CD4-positive, alpha-beta memory T cell (primary cell): Measurements from ENCODE around the gene CRY2. TPM values are rescaled to one million over a fixed set of nuclear protein-coding genes. Genes with fewer than 3 reads are reported as not detected.

Experiments used
- CTCF ChIA-PET: fragments of 350-600 bp; sonication (Branson Sonifier 250); formaldehyde crosslinking; loops from one replicate; lab custom pipeline; 2021; ENCODE audit warnings: inconsistent platforms; ENCODE audit not compliant: partially characterized antibody; lab: Charles Lee
- POLR2A ChIA-PET: fragments of 350-600 bp; sonication (Branson Sonifier 250); formaldehyde crosslinking; loops from one replicate; lab custom pipeline; 2021; ENCODE audit not compliant: partially characterized antibody; lab: Charles Lee
- DNase-seq, 5 donors: peaks; one replicate each; pipeline versions ENCODE4 v3.0.0 to v3.0.0-alpha.2; 2020 to 2022; ENCODE audit warnings: mixed read lengths in 1 of 5
- H3K27ac ChIP-seq: one replicate; pipeline ENCODE4 v1.7.0; 2013; ENCODE audit warnings: low read depth, low read length
- H3K27me3 ChIP-seq: 2 replicates; pipeline ENCODE4 v1.7.0; 2013; ENCODE audit warnings: mild to moderate bottlenecking, low read length, moderate library complexity; ENCODE audit not compliant: insufficient read depth
- H3K36me3 ChIP-seq: 2 replicates; pipeline ENCODE4 v1.7.0; 2013; ENCODE audit warnings: mild to moderate bottlenecking, low read length, moderate library complexity; ENCODE audit not compliant: insufficient read depth
- H3K4me1 ChIP-seq: 2 replicates; pipeline ENCODE4 v1.7.0; 2013; ENCODE audit warnings: mild to moderate bottlenecking, low read length, moderate library complexity; ENCODE audit not compliant: insufficient read depth
- H3K4me3 ChIP-seq, 2 donors: one replicate each; pipeline ENCODE4 v1.7.0; 2013; ENCODE audit warnings: low read length in 2 of 2, mild to moderate bottlenecking in 1 of 2
- H3K9me3 ChIP-seq, 2 donors: one replicate each; pipeline ENCODE4 v1.7.0; 2013; ENCODE audit warnings: low read length in 2 of 2, control low read depth in 1 of 2; ENCODE audit not compliant: control insufficient read depth in 1 of 2
- H3K27ac Mint-ChIP-seq, 7 donors: one replicate each; pipeline ENCODE4 v1.8.0; 2020 to 2021; ENCODE audit warnings: mixed read lengths in 7 of 7, mild to moderate bottlenecking in 6 of 7, inconsistent platforms in 3 of 7, moderate library complexity in 3 of 7
- H3K27me3 Mint-ChIP-seq, 2 donors: one replicate each; pipeline ENCODE4 v1.8.0; 2020 to 2021; ENCODE audit warnings: mixed read lengths in 2 of 2
- H3K36me3 Mint-ChIP-seq, 2 donors: one replicate each; pipeline ENCODE4 v1.8.0; 2020 to 2021; ENCODE audit warnings: mixed read lengths in 2 of 2, inconsistent platforms in 1 of 2, mild to moderate bottlenecking in 1 of 2
- H3K4me1 Mint-ChIP-seq, 4 donors: one replicate each; pipeline ENCODE4 v1.8.0; 2020 to 2021; ENCODE audit warnings: mixed read lengths in 4 of 4, mild to moderate bottlenecking in 1 of 4
- H3K4me3 Mint-ChIP-seq, 8 donors: one replicate each; pipeline ENCODE4 v1.8.0; 2020 to 2021; ENCODE audit warnings: mixed read lengths in 8 of 8, mild to moderate bottlenecking in 7 of 8, moderate library complexity in 6 of 8, inconsistent platforms in 3 of 8
- H3K9me3 Mint-ChIP-seq, 8 donors: one replicate each; pipeline ENCODE4 v1.8.0; 2020 to 2021; ENCODE audit warnings: mixed read lengths in 8 of 8, mild to moderate bottlenecking in 5 of 8, inconsistent platforms in 3 of 8, moderate library complexity in 1 of 8
- intact Hi-C: fragments of 100-400 bp; cut with micrococcal nuclease; formaldehyde crosslinking; loops from one replicate; pipeline ENCODE4 v1.15.1; 2023
- polyA plus RNA-seq, 2 donors: library from polyadenylated mRNA; unstranded; fragments of 300-500 nt; fragmentation: Illumina TruSeq; gene quantifications; one replicate each; pipeline ENCODE4 v1.2.3, GENCODE V29; 2021
- total RNA-seq, 2 experiments: library from RNA; stranded (reverse); gene quantifications; one replicate each; pipeline ENCODE4 v1.2.3, GENCODE V29; 2021

The CRY2 gene
- total and polyA plus RNA-seq, 4 experiments from 2014 or later, result 22.6 to 67.4 (median 47.4) TPM

- H3K4me3 Mint-ChIP-seq, result peak overlapping the region; percentile 59 to 88 (median 79)
- POLR2A ChIA-PET, result interaction anchor here (1.0 to 6.2 kb wide), 3 partner anchors 8 to 29 kb away, joined by 4 to 77 read pairs (median 7); partner anchors contain the start of gene PEX16
- CTCF ChIA-PET, result interaction anchor here (1.5 to 2.8 kb wide), 2 partner anchors 35 to 77 kb away, joined by 5 to 14 read pairs; no protein-coding TSS in a partner anchor
- Histone ChIP-seq H3K4me1 (peaks cover 42% of the 10 kb centered on the region), H3K9me3 (no peaks in the 10 kb centered on the region), H3K36me3 (peaks cover 14% of the 10 kb centered on the region), H3K27me3 (no peaks in the 10 kb centered on the region), H3K4me3 (no peak overlapping the region), H3K27ac (peak overlapping the region; percentile 41)
- peaks cover 0 to 2% (median 0%) of the 10 kb centered on the region in 8 donors for H3K9me3 Mint-ChIP-seq
- intact Hi-C loops, result no loop called here
- no peak for DNase-seq
- H3K4me1 Mint-ChIP-seq, result peaks cover 23 to 52% (median 39%) of the 10 kb centered on the region in 4 donors
- peak overlapping the region; percentile 78 to 98 (median 94) for H3K27ac Mint-ChIP-seq
- H3K36me3 Mint-ChIP-seq, result peaks cover 9 to 18% of the 10 kb centered on the region in 2 donors
- H3K27me3 Mint-ChIP-seq, result no peaks in the 10 kb centered on the region
Observed at GRCh38 chr11:45929486-45930030, 82.3 kb downstream of the CRY2 start.

- ChIA-PET CTCF (interaction anchor here (1.3 to 2.8 kb wide), 3 partner anchors 12 to 76 kb away, joined by 4 to 14 read pairs (median 5); partner anchors contain the start of gene PEX16), POLR2A (interaction anchor here (0.6 to 6.2 kb wide), 5 partner anchors 9 to 108 kb away, joined by 3 to 77 read pairs (median 4); partner anchors contain the start of gene PEX16)
- peaks cover 23 to 52% (median 38%) of the 10 kb centered on the region in 4 donors for H3K4me1 Mint-ChIP-seq
- peak overlapping the region in 1 of 2 donors; percentile 1 for H3K4me3 ChIP-seq
- peak overlapping the region; percentile 59 to 88 (median 79) for H3K4me3 Mint-ChIP-seq
- H3K27ac ChIP-seq, result peak overlapping the region; percentile 41
- DNase-seq, result peak; percentile 50 to 72 (median 56)
- no peaks in the 10 kb centered on the region for H3K9me3 ChIP-seq
- H3K27ac Mint-ChIP-seq, result peak overlapping the region; percentile 78 to 98 (median 94)
- peaks cover 0 to 2% (median 0%) of the 10 kb centered on the region in 8 donors for H3K9me3 Mint-ChIP-seq
- intact Hi-C loops, result no loop called here
- peaks cover 42% of the 10 kb centered on the region for H3K4me1 ChIP-seq
- H3K36me3 ChIP-seq, result peaks cover 20% of the 10 kb centered on the region
- no peaks in the 10 kb centered on the region for H3K27me3 Mint-ChIP-seq
- H3K36me3 Mint-ChIP-seq, result peaks cover 12 to 23% of the 10 kb centered on the region in 2 donors
- no peaks in the 10 kb centered on the region for H3K27me3 ChIP-seq
Observed at GRCh38 chr11:45930031-45930794, 82.9 kb downstream of the CRY2 start.

- Histone ChIP-seq H3K9me3 (no peaks in the 10 kb centered on the region), H3K4me1 (peaks cover 42% of the 10 kb centered on the region), H3K36me3 (peaks cover 28% of the 10 kb centered on the region), H3K27me3 (no peaks in the 10 kb centered on the region), H3K4me3 (no peak overlapping the region), H3K27ac (peak overlapping the region; percentile 41)
- H3K27me3 Mint-ChIP-seq, result no peaks in the 10 kb centered on the region
- ChIA-PET CTCF (interaction anchor here (1.3 to 2.8 kb wide), 3 partner anchors 13 to 75 kb away, joined by 4 to 14 read pairs (median 5); partner anchors contain the start of gene PEX16), POLR2A (interaction anchor here (1.3 to 6.2 kb wide), 3 partner anchors 10 to 35 kb away, joined by 3 to 77 read pairs (median 7); partner anchors contain the start of gene PEX16)
- no peak for DNase-seq
- peak overlapping the region in 4 of 8 donors; percentile 20 to 78 (median 42) for H3K4me3 Mint-ChIP-seq
- intact Hi-C loops, result no loop called here
- peaks cover 23 to 52% (median 38%) of the 10 kb centered on the region in 4 donors for H3K4me1 Mint-ChIP-seq
- peaks cover 12 to 25% of the 10 kb centered on the region in 2 donors for H3K36me3 Mint-ChIP-seq
- peak overlapping the region; percentile 78 to 98 (median 87) for H3K27ac Mint-ChIP-seq
- peaks cover 0 to 2% (median 0%) of the 10 kb centered on the region in 8 donors for H3K9me3 Mint-ChIP-seq
Observed at GRCh38 chr11:45930951-45931570, 83.8 kb downstream of the CRY2 start.

- Histone ChIP-seq H3K27me3 (no peaks in the 10 kb centered on the region), H3K4me1 (peaks cover 42% of the 10 kb centered on the region), H3K4me3 (no peak overlapping the region), H3K36me3 (peaks cover 33% of the 10 kb centered on the region), H3K27ac (peak overlapping the region; percentile 7), H3K9me3 (no peaks in the 10 kb centered on the region)
- ChIA-PET POLR2A (interaction anchor here (6.2 kb wide), 1 partner anchor 14 kb away, joined by 77 read pairs; the partner anchor contains the start of gene PEX16), CTCF (interaction anchor here (1.3 kb wide), 1 partner anchor 14 kb away, joined by 4 read pairs; the partner anchor contains the start of gene PEX16)
- H3K9me3 Mint-ChIP-seq, result peaks cover 0 to 2% (median 0%) of the 10 kb centered on the region in 8 donors
- no peak for DNase-seq
- intact Hi-C loops, result no loop called here
- peaks cover 13 to 30% of the 10 kb centered on the region in 2 donors for H3K36me3 Mint-ChIP-seq
- no peak overlapping the region for H3K4me3 Mint-ChIP-seq
- no peaks in the 10 kb centered on the region for H3K27me3 Mint-ChIP-seq
- peaks cover 23 to 52% (median 38%) of the 10 kb centered on the region in 4 donors for H3K4me1 Mint-ChIP-seq
- H3K27ac Mint-ChIP-seq, result peak overlapping the region; percentile 78 to 98 (median 87)
Observed at GRCh38 chr11:45931739-45932138, 84.5 kb downstream of the CRY2 start.

GRCh38 chr11:45932217-45932616, 84.9 kb downstream of the CRY2 start:
- intact Hi-C loops, result no loop called here
- no peak overlapping the region for H3K4me3 ChIP-seq
- peak overlapping the region; percentile 25 for H3K27ac ChIP-seq
- H3K9me3 Mint-ChIP-seq, result peaks cover 0 to 2% (median 0%) of the 10 kb centered on the region in 8 donors
- peaks cover 37% of the 10 kb centered on the region for H3K4me1 ChIP-seq
- H3K4me1 Mint-ChIP-seq, result peaks cover 23 to 50% (median 34%) of the 10 kb centered on the region in 4 donors
- ChIA-PET POLR2A (interaction anchor here (0.7 kb wide), 1 partner anchor 15 kb away, joined by 3 read pairs; no protein-coding TSS in a partner anchor), CTCF (no interaction called here)
- no peak for DNase-seq
- no peaks in the 10 kb centered on the region for H3K27me3 Mint-ChIP-seq
- peaks cover 17 to 34% of the 10 kb centered on the region in 2 donors for H3K36me3 Mint-ChIP-seq
- H3K36me3 ChIP-seq, result peaks cover 33% of the 10 kb centered on the region
- H3K27me3 ChIP-seq, result no peaks in the 10 kb centered on the region
- peak overlapping the region in 1 of 8 donors; percentile 0 for H3K4me3 Mint-ChIP-seq
- H3K9me3 ChIP-seq, result no peaks in the 10 kb centered on the region
- H3K27ac Mint-ChIP-seq, result peak overlapping the region in 6 of 7 donors; percentile 24 to 98 (median 75)
